HG02763 (cell line): ENCODE measurements around the gene AIF1L.
"Not testable (repeated sequence)": the region's sequence is repeated elsewhere in the genome, so short reads cannot be mapped to it uniquely, and the experiment has no call there.

Experiments
- ATAC-seq: cut with Tn5 transposase; IDR thresholded peaks from one replicate; pipeline ENCODE4 v1.9.1; 2021; ENCODE audit warnings: mild to moderate bottlenecking, moderate library complexity; ENCODE audit not compliant: unreplicated experiment

AIF1L gene

GRCh38 chr9:131117762-131118145 is 21.4 kb downstream of the AIF1L start:
- no peak for ATAC-seq

DNA sequence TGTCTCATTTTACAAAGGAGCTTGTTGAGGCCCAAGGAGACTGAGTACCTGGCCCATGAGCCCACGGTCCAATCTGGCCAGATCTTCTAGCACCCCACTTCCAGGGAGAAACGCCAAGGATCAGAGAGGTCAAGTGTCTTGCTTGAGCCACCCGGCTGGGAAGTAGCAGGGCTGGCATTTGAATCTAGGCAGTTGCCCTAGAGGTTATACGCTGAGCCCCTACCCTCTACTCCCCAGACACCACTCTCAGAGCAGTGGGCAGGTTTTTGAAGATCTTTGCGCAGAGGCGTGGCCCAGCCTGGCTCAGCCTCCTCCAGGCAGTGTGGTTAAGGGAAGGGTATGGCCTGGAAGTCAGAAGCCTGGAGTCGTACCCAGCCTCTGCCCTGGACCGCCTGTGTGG is 23.3 kb downstream of the AIF1L start:
- no peak for ATAC-seq

- no peak for ATAC-seq
Observed at GRCh38 chr9:131120620-131121228, 24.4 kb downstream of the AIF1L start.

GRCh38 chr9:131121346-131121745 is 25.0 kb downstream of the AIF1L start:
- ATAC-seq: no peak

DNA sequence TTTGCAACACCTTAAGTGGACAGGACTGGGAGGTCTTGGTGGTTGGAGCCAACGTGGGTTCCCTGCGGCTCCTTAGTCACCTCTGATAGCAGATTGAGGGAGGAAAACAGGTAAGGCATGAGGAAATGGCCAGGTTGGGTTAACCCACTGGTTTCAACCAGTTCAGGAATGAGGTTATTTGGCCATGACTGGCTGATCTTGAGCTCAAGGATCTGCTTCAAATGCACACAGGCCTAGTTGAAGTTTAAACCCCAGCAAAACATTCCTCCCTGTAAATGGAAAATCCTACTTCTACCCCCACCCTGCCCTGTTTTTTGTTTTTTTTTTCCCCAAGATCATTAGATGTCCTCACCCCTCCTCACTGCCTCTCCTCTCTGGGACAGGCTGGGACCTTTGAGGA is 25.8 kb downstream of the AIF1L start:
- no peak for ATAC-seq

- ATAC-seq: no peak
Observed at GRCh38 chr9:131125038-131125287, 28.6 kb downstream of the AIF1L start.

DNA sequence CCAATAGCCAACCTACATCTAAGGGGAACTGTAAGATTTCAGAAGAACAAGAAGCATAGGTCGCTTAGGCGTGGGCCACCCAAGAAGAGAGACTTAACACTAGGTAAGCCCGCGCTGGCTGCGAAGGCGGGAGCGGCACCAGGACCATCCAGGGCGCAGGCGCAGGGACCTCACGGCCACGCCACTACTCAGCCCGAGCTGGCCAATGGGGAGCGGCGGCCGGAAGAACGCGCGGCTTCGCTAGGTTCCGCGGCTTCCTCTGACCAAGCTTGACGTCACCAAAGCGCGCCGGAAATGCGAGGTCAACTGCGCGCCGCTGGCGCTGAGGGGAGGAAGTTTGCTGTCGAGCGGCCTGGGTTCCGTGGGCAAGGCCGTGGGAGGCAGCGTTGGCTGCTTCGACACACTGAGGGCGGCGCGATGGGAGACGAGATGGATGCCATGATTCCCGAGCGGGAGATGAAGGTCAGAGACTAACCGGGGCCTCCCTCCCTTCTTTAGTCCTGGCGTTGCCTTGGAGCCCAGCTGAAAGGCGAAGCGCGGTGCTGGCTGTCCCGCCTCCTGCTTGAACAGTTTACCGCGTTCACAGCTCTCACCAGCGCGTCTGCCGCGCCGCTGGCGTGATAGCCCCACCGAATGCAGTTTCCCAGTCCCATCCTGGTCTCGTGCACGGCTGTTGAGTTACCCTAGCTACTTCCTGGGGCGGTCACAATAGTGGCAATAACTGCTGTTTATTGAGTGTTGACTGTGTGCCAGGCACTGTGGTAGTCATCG is 29.1 kb downstream of the AIF1L start, which contains the start of gene NUP214:
TSS of gene NUP214 (plus strand) at position 299 of the 771 bp plus-strand sequence. CDS start at position 418, 119 bp downstream.
- peak; percentile 96 for ATAC-seq

GRCh38 chr9:131126059-131126426 is 29.7 kb downstream of the AIF1L start:
- no peak for ATAC-seq

GRCh38 chr9:131129183-131129582 is 32.9 kb downstream of the AIF1L start:
- ATAC-seq: no peak

GRCh38 chr9:131138676-131139075 is 42.3 kb downstream of the AIF1L start:
- no peak for ATAC-seq

GRCh38 chr9:131140112-131140511 is 43.8 kb downstream of the AIF1L start:
- ATAC-seq: no peak

- ATAC-seq: no peak
Observed at GRCh38 chr9:131140550-131140949, 44.2 kb downstream of the AIF1L start.

DNA sequence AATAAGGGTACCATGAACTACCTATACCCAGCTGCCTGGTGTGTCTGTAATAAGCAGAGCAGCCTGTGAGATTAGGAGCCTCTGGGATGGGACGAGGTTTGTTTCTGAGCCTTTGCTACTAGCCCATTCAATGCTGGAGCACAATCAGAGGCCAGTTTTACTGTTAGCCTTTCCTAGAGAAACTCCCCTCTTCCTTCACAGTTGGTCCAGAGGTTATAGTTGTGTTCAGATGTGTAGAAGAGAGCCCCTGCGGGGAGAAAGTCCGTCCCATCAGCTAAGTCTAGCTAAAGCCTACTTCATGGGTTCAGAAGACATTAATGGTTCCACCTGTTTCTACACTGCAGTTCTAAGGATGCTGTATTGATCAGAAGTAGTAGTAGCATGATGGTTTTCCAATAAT is 45.8 kb downstream of the AIF1L start:
- no peak for ATAC-seq

DNA sequence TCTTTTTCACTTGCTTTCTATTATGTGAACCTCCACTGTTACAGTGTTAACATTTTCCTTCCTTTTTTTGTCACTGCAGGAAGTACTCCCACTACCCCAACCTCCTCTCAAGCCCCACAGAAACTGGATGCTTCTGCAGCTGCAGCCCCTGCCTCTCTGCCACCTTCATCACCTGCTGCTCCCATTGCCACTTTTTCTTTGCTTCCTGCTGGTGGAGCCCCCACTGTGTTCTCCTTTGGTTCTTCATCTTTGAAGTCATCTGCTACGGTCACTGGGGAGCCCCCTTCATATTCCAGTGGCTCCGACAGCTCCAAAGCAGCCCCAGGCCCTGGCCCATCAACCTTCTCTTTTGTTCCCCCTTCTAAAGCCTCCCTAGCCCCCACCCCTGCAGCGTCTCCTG is 47.9 kb downstream of the AIF1L start:
- ATAC-seq: no peak

GRCh38 chr9:131145245-131145644 is 48.9 kb downstream of the AIF1L start:
- no peak for ATAC-seq

DNA sequence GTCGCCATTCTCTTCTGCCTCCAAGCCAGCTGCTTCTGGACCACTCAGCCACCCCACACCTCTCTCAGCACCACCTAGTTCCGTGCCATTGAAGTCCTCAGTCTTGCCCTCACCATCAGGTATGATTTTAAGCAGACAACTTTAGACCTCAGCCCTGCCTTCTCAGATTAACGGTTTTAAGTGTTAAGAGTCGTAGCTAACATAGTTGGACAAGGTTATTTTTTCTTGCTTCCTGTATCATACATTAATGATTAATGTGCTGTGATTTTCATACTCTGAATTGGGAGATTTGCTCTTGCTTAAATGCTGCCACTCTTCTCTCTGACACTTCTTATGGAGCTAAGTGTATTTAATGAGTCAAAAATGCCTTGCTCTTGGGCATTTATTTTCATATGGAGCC is 49.9 kb downstream of the AIF1L start:
- no peak for ATAC-seq

DNA sequence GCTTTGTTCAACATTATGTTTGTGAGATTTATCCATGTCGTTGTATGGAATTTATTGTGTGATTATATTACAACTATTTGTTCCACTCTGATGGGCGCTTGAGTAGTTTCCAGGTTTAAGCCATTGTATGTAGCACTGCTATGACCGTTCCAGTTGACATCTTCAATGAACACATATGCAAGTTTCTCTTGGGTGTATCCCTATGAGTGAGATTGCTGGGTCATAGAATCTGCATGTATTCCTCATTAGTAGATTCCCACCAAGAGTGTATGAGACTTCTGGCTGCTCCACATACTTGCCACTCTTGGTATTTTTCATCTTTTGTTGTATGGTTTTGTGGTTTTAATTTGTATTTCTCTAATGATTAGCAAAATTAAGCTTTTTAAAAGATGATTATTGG is 51.9 kb downstream of the AIF1L start:
- no peak for ATAC-seq

GRCh38 chr9:131148966-131149687 is 52.8 kb downstream of the AIF1L start:
- no peak for ATAC-seq

DNA sequence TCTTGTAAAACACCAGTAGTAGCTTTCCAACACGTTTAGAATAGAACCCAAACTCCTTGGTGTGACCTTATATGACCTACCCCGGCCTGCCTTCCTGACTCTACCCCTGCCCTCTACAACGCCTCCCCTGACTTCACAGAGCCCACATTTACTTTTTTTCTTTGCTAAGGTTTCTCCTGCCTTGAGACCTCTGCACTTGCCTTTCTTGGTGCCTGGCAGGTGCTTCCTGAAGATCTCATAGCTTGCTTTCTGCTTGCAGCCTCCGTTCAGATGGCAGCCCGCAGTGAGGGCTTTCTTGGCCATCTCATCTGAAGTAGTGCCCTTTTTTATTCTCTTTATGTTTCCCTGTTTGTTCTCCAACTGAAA is 53.3 kb downstream of the AIF1L start:
- no peak for ATAC-seq

GRCh38 chr9:131153595-131153994 is 57.3 kb downstream of the AIF1L start:
- ATAC-seq: no peak

GRCh38 chr9:131158673-131159072 is 62.3 kb downstream of the AIF1L start:
- ATAC-seq: not testable (repeated sequence)

DNA sequence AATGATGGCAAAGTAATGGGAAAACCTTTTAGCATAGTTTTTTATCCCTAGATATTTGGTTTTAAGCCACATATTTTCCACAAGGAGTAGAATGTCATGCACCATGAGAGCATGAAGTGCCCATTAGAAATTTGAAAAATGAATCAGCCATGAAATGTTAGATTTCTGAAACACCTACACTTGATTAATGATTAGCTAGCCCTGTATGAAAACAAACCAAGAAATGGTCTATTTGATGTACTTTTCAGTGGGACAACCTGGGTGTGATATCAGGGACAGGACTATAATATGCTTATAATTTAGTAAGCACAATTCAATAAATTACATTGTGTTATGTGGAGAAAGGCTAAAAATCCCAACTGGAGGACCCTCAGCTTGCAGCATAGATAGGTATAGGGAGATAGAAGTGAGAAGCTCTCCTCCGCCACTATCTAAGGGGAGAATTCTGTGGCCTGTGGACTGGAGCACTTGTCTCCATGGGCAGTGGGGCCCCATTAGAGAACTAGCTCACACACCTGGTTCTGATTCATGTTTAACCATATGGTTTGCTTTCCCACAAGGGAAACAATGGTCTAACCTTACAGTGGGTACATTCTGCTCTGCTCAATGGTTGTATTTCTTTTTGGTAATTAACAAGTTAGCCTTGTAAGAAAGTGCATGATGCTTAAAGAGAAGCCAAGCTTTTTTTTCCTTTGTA is 64.2 kb downstream of the AIF1L start:
- no peak for ATAC-seq
